ENCODE results near the gene FRMD4B.

- TF ChIP-seq CTCF (IDR thresholded peaks at IDR 0.05): no peak
- no peak for TF ChIP-seq POLR2A (IDR thresholded peaks at IDR 0.05)
These were observed 199.3 kb downstream of the FRMD4B start for GRCh38 chr3:69186575-69187093.
